Mesothelial cell of epicardium (in vitro differentiated cells): ENCODE results near the gene CERS1. TPM values are rescaled to one million over a fixed set of nuclear protein-coding genes. Genes with fewer than 3 reads are reported as not detected.
"Not testable (repeated sequence)": the region's sequence is repeated elsewhere in the genome, so short reads cannot be mapped to it uniquely, and the experiment has no call there.

Experiments used
- DNase-seq, 2 experiments: peaks; one replicate each; pipeline ENCODE4 v3.0.0; 2021; ENCODE audit warnings: low spot score in 2 of 2; ENCODE audit not compliant: unreplicated experiment in 2 of 2
- H3K27ac Mint-ChIP-seq: 2 replicates; pipeline ENCODE4 v1.8.0; 2021; ENCODE audit warnings: mixed read lengths
- H3K27me3 Mint-ChIP-seq: 2 replicates; pipeline ENCODE4 v1.8.0; 2021; ENCODE audit warnings: low read depth, mixed read lengths
- H3K36me3 Mint-ChIP-seq: 2 replicates; pipeline ENCODE4 v1.8.0; 2021; ENCODE audit warnings: mixed read lengths
- H3K4me1 Mint-ChIP-seq: 2 replicates; pipeline ENCODE4 v1.8.0; 2021; ENCODE audit warnings: mixed read lengths
- H3K4me3 Mint-ChIP-seq: 2 replicates; pipeline ENCODE4 v1.8.0; 2021; ENCODE audit warnings: mild to moderate bottlenecking, moderate library complexity, mixed read lengths
- H3K9me3 Mint-ChIP-seq: 2 replicates; pipeline ENCODE4 v1.8.0; 2021; ENCODE audit warnings: mixed read lengths
- total RNA-seq: library from RNA; stranded (reverse); gene quantifications from 3 replicates; pipeline ENCODE4 v1.2.1, GENCODE V29; 2021
- TF ChIP-seq, protein P1 (sequence below): fragments of 200-600 bp; sonication (generic); IDR thresholded peaks from one replicate; pipeline ENCODE4 v1.5.0; 2021; ENCODE audit warnings: antibody characterized with exemption; ENCODE audit not compliant: unreplicated experiment

The CERS1 gene
- total RNA-seq, 1 donor from 2014 or later, result 8.5 TPM

DNA sequence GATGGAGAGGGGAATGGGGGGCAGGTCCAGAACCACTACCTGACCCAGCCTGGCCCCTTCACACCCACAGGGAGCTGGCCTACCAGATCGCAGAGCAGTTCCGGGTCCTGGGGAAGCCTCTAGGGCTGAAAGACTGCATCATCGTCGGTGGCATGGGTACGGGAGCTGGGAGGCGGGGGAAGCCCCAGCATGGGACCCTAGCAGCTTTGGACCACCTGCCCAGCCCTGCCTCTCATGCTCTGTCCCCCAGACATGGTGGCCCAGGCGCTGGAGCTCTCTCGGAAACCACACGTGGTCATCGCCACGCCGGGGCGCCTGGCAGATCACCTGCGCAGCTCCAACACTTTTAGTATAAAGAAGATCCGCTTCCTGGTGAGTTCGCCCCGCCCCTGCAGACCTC lies 25.6 kb upstream of the CERS1 start:
- Mint-ChIP-seq H3K4me1 (peaks cover 29% of the 10 kb centered on the region), H3K9me3 (no peaks in the 10 kb centered on the region), H3K27ac (no peak overlapping the region), H3K4me3 (peak overlapping the region; percentile 56), H3K36me3 (peaks cover 19% of the 10 kb centered on the region), H3K27me3 (no peaks in the 10 kb centered on the region)
- TF ChIP-seq, protein P1, sequence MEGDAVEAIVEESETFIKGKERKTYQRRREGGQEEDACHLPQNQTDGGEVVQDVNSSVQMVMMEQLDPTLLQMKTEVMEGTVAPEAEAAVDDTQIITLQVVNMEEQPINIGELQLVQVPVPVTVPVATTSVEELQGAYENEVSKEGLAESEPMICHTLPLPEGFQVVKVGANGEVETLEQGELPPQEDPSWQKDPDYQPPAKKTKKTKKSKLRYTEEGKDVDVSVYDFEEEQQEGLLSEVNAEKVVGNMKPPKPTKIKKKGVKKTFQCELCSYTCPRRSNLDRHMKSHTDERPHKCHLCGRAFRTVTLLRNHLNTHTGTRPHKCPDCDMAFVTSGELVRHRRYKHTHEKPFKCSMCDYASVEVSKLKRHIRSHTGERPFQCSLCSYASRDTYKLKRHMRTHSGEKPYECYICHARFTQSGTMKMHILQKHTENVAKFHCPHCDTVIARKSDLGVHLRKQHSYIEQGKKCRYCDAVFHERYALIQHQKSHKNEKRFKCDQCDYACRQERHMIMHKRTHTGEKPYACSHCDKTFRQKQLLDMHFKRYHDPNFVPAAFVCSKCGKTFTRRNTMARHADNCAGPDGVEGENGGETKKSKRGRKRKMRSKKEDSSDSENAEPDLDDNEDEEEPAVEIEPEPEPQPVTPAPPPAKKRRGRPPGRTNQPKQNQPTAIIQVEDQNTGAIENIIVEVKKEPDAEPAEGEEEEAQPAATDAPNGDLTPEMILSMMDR, result no peak
- no peak for DNase-seq

DNA sequence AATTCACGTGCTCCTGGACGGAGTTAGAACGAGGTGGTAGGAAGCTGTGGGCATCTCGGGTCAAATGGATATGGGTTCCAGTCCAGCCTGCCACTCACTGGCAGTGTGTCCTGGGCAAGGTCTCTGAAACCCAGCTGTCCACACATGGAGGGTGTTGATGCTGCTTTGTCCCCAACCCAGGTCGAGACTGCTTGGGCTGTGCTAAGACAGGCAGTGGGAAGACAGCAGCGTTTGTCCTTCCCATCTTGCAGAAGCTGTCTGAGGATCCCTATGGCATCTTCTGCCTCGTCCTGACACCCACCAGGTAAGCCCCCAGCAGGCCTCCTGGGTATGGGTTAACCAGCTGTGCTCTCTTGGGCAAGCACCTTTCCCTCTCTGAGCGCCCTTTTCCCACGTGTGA lies 24.4 kb upstream of the CERS1 start:
- H3K27ac Mint-ChIP-seq, result peak overlapping the region; percentile 97
- H3K4me3 Mint-ChIP-seq, result peak overlapping the region; percentile 96
- peaks cover 15% of the 10 kb centered on the region for H3K36me3 Mint-ChIP-seq
- TF ChIP-seq, protein P1, result no peak
- DNase-seq, result no peak
- peaks cover 29% of the 10 kb centered on the region for H3K4me1 Mint-ChIP-seq
- H3K9me3 Mint-ChIP-seq, result no peaks in the 10 kb centered on the region
- H3K27me3 Mint-ChIP-seq, result no peaks in the 10 kb centered on the region

DNA sequence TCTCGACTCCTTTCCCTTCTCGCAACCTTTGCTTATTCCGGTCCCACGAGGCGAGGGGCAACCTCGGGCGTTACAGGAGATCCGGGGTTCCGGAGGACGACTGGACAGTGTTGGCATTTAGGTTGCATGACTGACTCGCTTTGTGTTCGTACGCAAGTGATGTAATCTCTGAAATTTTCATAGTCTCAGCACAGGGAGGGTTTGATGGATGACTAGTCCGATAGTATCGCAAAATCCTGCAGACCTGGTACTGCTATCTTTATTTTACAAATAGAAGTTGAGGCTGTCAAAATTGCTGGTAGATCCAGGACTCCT lies 23.9 kb upstream of the CERS1 start:
- H3K4me3 Mint-ChIP-seq, result peak overlapping the region; percentile 96
- peak overlapping the region; percentile 97 for H3K27ac Mint-ChIP-seq
- TF ChIP-seq, protein P1, result no peak

DNA sequence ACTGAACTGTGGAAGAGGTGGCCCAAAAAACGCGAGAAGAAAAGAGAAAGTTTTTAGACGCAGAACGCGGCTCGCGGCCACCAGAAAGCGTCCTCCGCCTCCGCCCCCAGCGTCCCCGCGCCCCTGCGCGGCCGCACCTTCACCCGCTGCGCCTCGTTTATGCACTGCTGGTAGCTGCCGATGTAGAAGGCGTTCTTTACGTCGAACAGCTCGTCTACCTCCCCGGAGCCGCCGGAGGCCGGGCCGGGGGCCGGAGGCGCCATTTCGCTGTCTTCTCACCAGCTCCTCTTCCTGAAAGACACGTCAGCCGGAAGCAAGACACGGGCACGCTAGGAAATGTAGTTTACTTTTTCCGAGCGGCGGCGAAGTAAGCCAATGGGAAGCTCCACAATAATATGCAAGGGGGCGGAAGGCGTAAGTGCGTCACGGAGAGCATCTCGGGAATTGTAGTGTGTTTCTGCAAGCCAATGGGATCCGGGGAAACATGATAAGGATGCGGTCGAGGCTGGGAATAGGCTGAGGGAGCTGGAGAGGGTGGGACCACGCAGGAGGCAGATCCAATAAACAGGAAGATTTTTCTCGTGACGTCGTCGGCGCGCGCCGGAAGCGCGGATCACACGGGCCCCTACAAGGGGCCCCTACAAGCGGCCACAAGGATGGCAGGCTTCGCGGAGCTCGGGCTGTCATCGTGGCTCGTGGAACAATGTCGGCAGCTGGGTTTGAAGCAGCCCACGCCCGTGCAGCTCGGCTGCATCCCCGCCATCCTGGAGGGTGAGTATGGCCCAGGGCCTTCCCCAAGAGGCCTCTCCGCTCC lies 23.3 kb upstream of the CERS1 start, which contains the start of the genes COPE and DDX49:
Gene COPE, minus strand, starts transcription at position 302 of the 814 bp plus-strand sequence. Its CDS starts 39 bp downstream, at position 263.
Gene DDX49, plus strand, starts transcription at position 630 of the 814 bp plus-strand sequence. Its CDS starts 27 bp downstream, at position 657.
- Mint-ChIP-seq H3K27me3 (no peaks in the 10 kb centered on the region), H3K27ac (peak within 1 kb of the TSS; percentile 97), H3K9me3 (no peaks in the 10 kb centered on the region), H3K36me3 (peaks cover 14% of the 10 kb centered on the region), H3K4me1 (peaks cover 29% of the 10 kb centered on the region), H3K4me3 (peak within 1 kb of the TSS; percentile 96)
- DNase-seq, result peak; percentile 90 to 97
- TF ChIP-seq, protein P1, result no peak

More for the DNA sequence above, 23.9 kb upstream of the CERS1 start:
- no peak for DNase-seq
- H3K27me3 Mint-ChIP-seq, result no peaks in the 10 kb centered on the region
- H3K36me3 Mint-ChIP-seq, result peaks cover 18% of the 10 kb centered on the region
- no peaks in the 10 kb centered on the region for H3K9me3 Mint-ChIP-seq
- peaks cover 29% of the 10 kb centered on the region for H3K4me1 Mint-ChIP-seq

DNA sequence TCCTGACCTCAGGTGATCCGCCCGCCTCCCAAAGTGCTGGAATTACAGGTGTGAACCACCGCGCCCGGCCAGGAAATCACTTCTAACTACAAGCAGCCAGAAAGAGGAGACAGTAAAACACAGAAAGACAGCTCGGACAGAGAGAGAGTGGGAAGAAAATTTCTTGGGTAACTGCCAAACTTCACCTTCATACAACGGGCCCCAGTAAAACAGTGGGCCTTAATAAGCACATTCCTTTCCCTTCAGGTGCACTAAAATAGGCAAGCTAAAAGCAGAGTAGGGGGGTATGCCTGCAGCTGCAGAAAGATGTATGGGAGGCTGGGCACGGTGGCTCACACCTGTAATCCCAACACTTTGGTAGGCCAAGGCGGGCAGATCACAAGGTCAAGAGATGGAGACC lies 21.6 kb upstream of the CERS1 start:
- H3K9me3 Mint-ChIP-seq, H3K27me3 Mint-ChIP-seq, DNase-seq: not testable (repeated sequence)
- Mint-ChIP-seq H3K36me3 (peaks cover 17% of the 10 kb centered on the region), H3K4me3 (peak overlapping the region; percentile 61), H3K27ac (peak overlapping the region; percentile 82), H3K4me1 (peaks cover 29% of the 10 kb centered on the region)

DNA sequence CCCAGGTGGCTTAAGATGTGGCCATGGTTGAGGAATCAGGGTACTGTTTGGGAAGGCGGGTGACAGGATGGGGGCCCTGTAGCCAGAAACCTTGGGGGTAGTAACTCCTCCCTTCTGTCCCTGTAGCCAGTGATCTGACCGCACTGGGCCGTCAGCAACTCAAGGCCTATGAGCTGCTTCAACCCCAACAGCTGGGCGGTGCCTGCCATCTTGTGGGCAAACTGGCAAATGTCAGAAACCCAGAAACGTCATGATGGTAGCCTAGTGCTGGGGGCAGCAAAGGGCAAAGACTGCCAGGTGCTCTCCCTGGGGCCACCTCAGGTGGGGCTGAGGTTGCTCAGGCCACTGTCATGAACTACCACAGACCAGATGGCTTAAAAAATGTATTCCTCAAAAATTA lies 19.7 kb upstream of the CERS1 start:
- H3K4me1 Mint-ChIP-seq, result peaks cover 29% of the 10 kb centered on the region
- H3K27me3 Mint-ChIP-seq, result no peaks in the 10 kb centered on the region
- DNase-seq, result no peak
- H3K9me3 Mint-ChIP-seq, result no peaks in the 10 kb centered on the region
- TF ChIP-seq, protein P1, result no peak
- H3K27ac Mint-ChIP-seq, result no peak overlapping the region
- no peak overlapping the region for H3K4me3 Mint-ChIP-seq
- peaks cover 17% of the 10 kb centered on the region for H3K36me3 Mint-ChIP-seq
